Measurements from ENCODE around the gene TUBGCP3. TPM values are rescaled to one million over a fixed set of nuclear protein-coding genes. Genes with fewer than 3 reads are reported as not detected.

Gene TUBGCP3
- total RNA-seq, 1 experiment from 2014 or later = 37.3 TPM

GRCh38 chr13:112456138-112457056, 131.6 kb downstream of the TUBGCP3 start:
- Histone ChIP-seq H4K5ac (ENCODE audit: insufficient read length, low read depth, low read length) (no peak overlapping the region), H2AK5ac (ENCODE audit: insufficient read length, low read length) (no peak overlapping the region), H3K79me2 (ENCODE audit: insufficient read depth, low read length) (no peaks in the 10 kb centered on the region), H3K27ac (ENCODE audit: insufficient read length, low read depth, low read length) (no peak overlapping the region), H3K23ac (ENCODE audit: insufficient read length, low read depth, low read length) (no peak overlapping the region), H3K4ac (ENCODE audit: low read depth, low read length) (no peak overlapping the region), H4K91ac (ENCODE audit: insufficient read length, low read depth, low read length) (no peak overlapping the region), H3K18ac (ENCODE audit: insufficient read length, low read depth, low read length) (no peak overlapping the region), H3K56ac (ENCODE audit: insufficient read length, low read depth, low read length) (no peak overlapping the region), H3K9me3 (ENCODE audit: control insufficient read depth, low read depth, low read length) (no peaks in the 10 kb centered on the region), H3K23me2 (ENCODE audit: insufficient read length, low read depth, low read length, poor library complexity, severe bottlenecking) (no peaks in the 10 kb centered on the region), H2BK20ac (ENCODE audit: low read depth, low read length, poor library complexity, severe bottlenecking) (no peak overlapping the region), H3K4me1 (ENCODE audit: insufficient read depth, low read length) (no peaks in the 10 kb centered on the region), H3K14ac (ENCODE audit: insufficient read depth, low read length) (no peak overlapping the region), H3K4me2 (ENCODE audit: insufficient read depth, insufficient read length, low read length) (no peak overlapping the region), H2BK12ac (ENCODE audit: insufficient read length, low read depth, low read length) (no peak overlapping the region), H2BK5ac (ENCODE audit: insufficient read length, low read length) (no peak overlapping the region), H4K20me1 (ENCODE audit: control insufficient read depth, insufficient read depth, insufficient read length) (no peaks in the 10 kb centered on the region), H3K9ac (ENCODE audit: extremely low read depth, insufficient read length, low read length) (no peak overlapping the region), H3K79me1 (ENCODE audit: insufficient read depth, low read depth, low read length, poor library complexity, severe bottlenecking) (no peaks in the 10 kb centered on the region), H2AFZ (ENCODE audit: low read length) (no peak overlapping the region), H3T11ph (ENCODE audit: low read length) (no peak overlapping the region), H2BK120ac (ENCODE audit: low read depth, low read length, poor library complexity, severe bottlenecking) (no peak overlapping the region), H4K8ac (replicated peaks; ENCODE audit: insufficient read length, low read depth, low read length) (no peak overlapping the region), H3K27me3 (ENCODE audit: insufficient read depth, low read length) (no peaks in the 10 kb centered on the region), H2BK15ac (ENCODE audit: low read depth, low read length) (no peak overlapping the region)
- H3K4me3 Mint-ChIP-seq = no peak overlapping the region
- peaks cover 6 to 9% of the 10 kb centered on the region in 2 experiments; a peak in 3 of 5 replicates for H3K9me3 Mint-ChIP-seq
- peaks cover 19% of the 10 kb centered on the region for H3K27me3 Mint-ChIP-seq (ENCODE audit: low read depth)
- no peaks in the 10 kb centered on the region; a peak in 1 of 7 replicates for H3K36me3 Mint-ChIP-seq (ENCODE audit: insufficient read depth in 1 of 3, low read depth in 3 of 3)
- WGBS (ENCODE audit: extremely low coverage, insufficient read length, low lambda C conversion rate) = no CpG with 5 or more reads among the region's 22 CpGs
- H3K27ac Mint-ChIP-seq = no peak overlapping the region
- no peak for TF ChIP-seq CTCF (conservative IDR thresholded peaks at IDR 0.05)
- peak; percentile 17 for DNase-seq
- no peaks in the 10 kb centered on the region for H3K4me1 Mint-ChIP-seq

All from H9 (cell line).